Measurements from ENCODE around the gene PHLPP1.

Gene PHLPP1

GRCh38 chr18:62771494-62772270 lies 56.3 kb downstream of the PHLPP1 start:
- DNase-seq (ENCODE audit: low read depth, low spot score): no peak

- DNase-seq (ENCODE audit: low read depth, low spot score): no peak
Measured at GRCh38 chr18:62772860-62773584, 57.7 kb downstream of the PHLPP1 start.

GRCh38 chr18:62773691-62774090 lies 58.4 kb downstream of the PHLPP1 start:
- no peak for DNase-seq (ENCODE audit: low read depth, low spot score)

- no peak for DNase-seq (ENCODE audit: low read depth, low spot score)
Measured at GRCh38 chr18:62776024-62776570, 60.8 kb downstream of the PHLPP1 start.

GRCh38 chr18:62777814-62778213 lies 62.5 kb downstream of the PHLPP1 start:
- DNase-seq (ENCODE audit: low read depth, low spot score): no peak

- no peak for DNase-seq (ENCODE audit: low read depth, low spot score)
Measured at GRCh38 chr18:62778976-62779869, 63.9 kb downstream of the PHLPP1 start.

- no peak for DNase-seq (ENCODE audit: low read depth, low spot score)
Measured at GRCh38 chr18:62781262-62781661, 65.9 kb downstream of the PHLPP1 start.

- no peak for DNase-seq (ENCODE audit: low read depth, low spot score)
Measured at GRCh38 chr18:62781893-62782292, 66.6 kb downstream of the PHLPP1 start.

- no peak for DNase-seq (ENCODE audit: low read depth, low spot score)
Measured at GRCh38 chr18:62784338-62784965, 69.1 kb downstream of the PHLPP1 start.

- no peak for DNase-seq (ENCODE audit: low read depth, low spot score)
Measured at GRCh38 chr18:62784966-62785413, 69.6 kb downstream of the PHLPP1 start.

GRCh38 chr18:62786689-62787088 lies 71.3 kb downstream of the PHLPP1 start:
- no peak for DNase-seq (ENCODE audit: low read depth, low spot score)

- DNase-seq (ENCODE audit: low read depth, low spot score): no peak
Measured at GRCh38 chr18:62788111-62788510, 72.8 kb downstream of the PHLPP1 start.

GRCh38 chr18:62788876-62789275 lies 73.5 kb downstream of the PHLPP1 start:
- no peak for DNase-seq (ENCODE audit: low read depth, low spot score)

GRCh38 chr18:62790871-62791772 lies 75.8 kb downstream of the PHLPP1 start:
- DNase-seq (ENCODE audit: low read depth, low spot score): no peak

- DNase-seq (ENCODE audit: low read depth, low spot score): no peak
Measured at GRCh38 chr18:62792016-62792415, 76.7 kb downstream of the PHLPP1 start.

GRCh38 chr18:62795813-62796212 lies 80.5 kb downstream of the PHLPP1 start:
- no peak for DNase-seq (ENCODE audit: low read depth, low spot score)

- DNase-seq (ENCODE audit: low read depth, low spot score): no peak
Measured at GRCh38 chr18:62796216-62796621, 80.9 kb downstream of the PHLPP1 start.

- no peak for DNase-seq (ENCODE audit: low read depth, low spot score)
Measured at GRCh38 chr18:62797329-62797728, 82.0 kb downstream of the PHLPP1 start.

GRCh38 chr18:62799977-62800376 lies 84.6 kb downstream of the PHLPP1 start:
- DNase-seq (ENCODE audit: low read depth, low spot score): no peak

GRCh38 chr18:62802523-62802922 lies 87.2 kb downstream of the PHLPP1 start:
- no peak for DNase-seq (ENCODE audit: low read depth, low spot score)
